Measurements from ENCODE around the gene KLK15. TPM values are rescaled to one million over a fixed set of nuclear protein-coding genes. Genes with fewer than 3 reads are reported as not detected.

KLK15 gene
- total and polyA plus RNA-seq, 2 of the 4 experiments (the other 2 are of a cell fraction) = not detected

DNA sequence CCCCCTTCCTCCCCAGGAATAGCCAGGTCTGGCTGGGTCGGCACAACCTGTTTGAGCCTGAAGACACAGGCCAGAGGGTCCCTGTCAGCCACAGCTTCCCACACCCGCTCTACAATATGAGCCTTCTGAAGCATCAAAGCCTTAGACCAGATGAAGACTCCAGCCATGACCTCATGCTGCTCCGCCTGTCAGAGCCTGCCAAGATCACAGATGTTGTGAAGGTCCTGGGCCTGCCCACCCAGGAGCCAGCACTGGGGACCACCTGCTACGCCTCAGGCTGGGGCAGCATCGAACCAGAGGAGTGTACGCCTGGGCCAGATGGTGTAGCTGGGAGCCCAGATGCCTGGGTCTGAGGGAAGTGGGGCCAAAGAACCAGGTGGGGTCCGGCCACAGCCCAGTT is 43.1 kb upstream of the KLK15 start:
- H4K20me1 ChIP-seq (ENCODE audit: insufficient read depth, low read length) = no peaks in the 10 kb centered on the region
- no peak overlapping the region for H2AK9ac ChIP-seq (replicated peaks; ENCODE audit: low read depth, low read length, poor library complexity)
- no peaks in the 10 kb centered on the region for H3K79me1 ChIP-seq (ENCODE audit: low read depth in 1 of 2, low read length in 2 of 2)
- CTCF ChIA-PET = no interaction called here
- no peaks in the 10 kb centered on the region for H3K9me1 ChIP-seq (ENCODE audit: insufficient read depth, low read length)
- no peak overlapping the region for H2BK5ac ChIP-seq (ENCODE audit: low read depth, low read length, poor library complexity, severe bottlenecking)
- no peak overlapping the region for H3K18ac ChIP-seq (ENCODE audit: low read depth, low read length)
- H3K4ac ChIP-seq (ENCODE audit: low read depth, low read length) = no peak overlapping the region
- H3K9me3 ChIP-seq (ENCODE audit: control insufficient read depth, insufficient read depth, low read length) = no peaks in the 10 kb centered on the region
- no peak overlapping the region for H3K14ac ChIP-seq (replicated peaks; ENCODE audit: low read depth, low read length)
- H3K27ac ChIP-seq (ENCODE audit: insufficient read depth, low read length) = no peak overlapping the region
- H3K9ac ChIP-seq (ENCODE audit: low read depth, low read length) = no peak overlapping the region
- no peak overlapping the region for H3K4me3 ChIP-seq (ENCODE audit: insufficient read depth, low read depth, low read length)
- dilution Hi-C loops (cut with HindIII; ENCODE audit: low sequenced_read_pairs, unreplicated experiment) = no loop called here
- H3K56ac ChIP-seq (ENCODE audit: extremely low read depth, insufficient read depth, low read length) = no peak overlapping the region
- H2BK20ac ChIP-seq (ENCODE audit: low read depth, low read length) = no peak overlapping the region
- no TSS peak for BruUV-seq (replicated peaks)
- H4K5ac ChIP-seq (ENCODE audit: low read depth, low read length) = no peak overlapping the region
- peaks cover 2% of the 10 kb centered on the region for H3K27me3 ChIP-seq (ENCODE audit: control insufficient read depth, insufficient read depth, low read length)
- POLR2A ChIA-PET (ENCODE audit: unreplicated experiment) = no interaction called here
- no peak overlapping the region for H3K23ac ChIP-seq (ENCODE audit: low read depth, low read length)
- H2AFZ ChIP-seq (replicated peaks; ENCODE audit: low read length, poor library complexity) = no peak overlapping the region
- intact Hi-C loops (cut with micrococcal nuclease) = no loop called here
- in situ Hi-C loops (cut with MboI; ENCODE audit: low sequenced_read_pairs) = no loop called here
- WGBS, 2 experiments (ENCODE audit: extremely low coverage in 2 of 2, insufficient read length in 1 of 2) = 32% methylated on average over 2 of the region's 7 CpGs; no CpG with 5 or more reads in 1 of the 2 experiments
- H4K91ac ChIP-seq (ENCODE audit: insufficient read depth, low read depth, low read length) = no peak overlapping the region
- H2BK15ac ChIP-seq (ENCODE audit: low read depth, low read length) = no peak overlapping the region
- TF ChIP-seq MAZ (IDR thresholded peaks at IDR 0.05; ENCODE audit: borderline replicate concordance, low read depth, low read length) = no peak
- TF ChIP-seq, protein P1, sequence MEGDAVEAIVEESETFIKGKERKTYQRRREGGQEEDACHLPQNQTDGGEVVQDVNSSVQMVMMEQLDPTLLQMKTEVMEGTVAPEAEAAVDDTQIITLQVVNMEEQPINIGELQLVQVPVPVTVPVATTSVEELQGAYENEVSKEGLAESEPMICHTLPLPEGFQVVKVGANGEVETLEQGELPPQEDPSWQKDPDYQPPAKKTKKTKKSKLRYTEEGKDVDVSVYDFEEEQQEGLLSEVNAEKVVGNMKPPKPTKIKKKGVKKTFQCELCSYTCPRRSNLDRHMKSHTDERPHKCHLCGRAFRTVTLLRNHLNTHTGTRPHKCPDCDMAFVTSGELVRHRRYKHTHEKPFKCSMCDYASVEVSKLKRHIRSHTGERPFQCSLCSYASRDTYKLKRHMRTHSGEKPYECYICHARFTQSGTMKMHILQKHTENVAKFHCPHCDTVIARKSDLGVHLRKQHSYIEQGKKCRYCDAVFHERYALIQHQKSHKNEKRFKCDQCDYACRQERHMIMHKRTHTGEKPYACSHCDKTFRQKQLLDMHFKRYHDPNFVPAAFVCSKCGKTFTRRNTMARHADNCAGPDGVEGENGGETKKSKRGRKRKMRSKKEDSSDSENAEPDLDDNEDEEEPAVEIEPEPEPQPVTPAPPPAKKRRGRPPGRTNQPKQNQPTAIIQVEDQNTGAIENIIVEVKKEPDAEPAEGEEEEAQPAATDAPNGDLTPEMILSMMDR (conservative IDR thresholded peaks at IDR 0.05; ENCODE audit: low read depth, low read length) = no peak
- TF ChIP-seq MXI1 (IDR thresholded peaks at IDR 0.05; ENCODE audit: borderline replicate concordance, low read depth, low read length) = no peak
- TF ChIP-seq NFE2L2 (IDR thresholded peaks at IDR 0.05; ENCODE audit: low read depth, low read length) = no peak
- no peak for TF ChIP-seq RCOR1 (IDR thresholded peaks at IDR 0.05; ENCODE audit: insufficient replicate concordance, low read length)
- TF ChIP-seq RFX5 (IDR thresholded peaks at IDR 0.05; ENCODE audit: low read depth, low read length) = no peak
- TF ChIP-seq FOS (IDR thresholded peaks at IDR 0.05; ENCODE audit: low read depth, low read length) = no peak
- TF ChIP-seq CHD1 (IDR thresholded peaks at IDR 0.05; ENCODE audit: low read depth, low read length) = no peak
- TF ChIP-seq, protein P2, sequence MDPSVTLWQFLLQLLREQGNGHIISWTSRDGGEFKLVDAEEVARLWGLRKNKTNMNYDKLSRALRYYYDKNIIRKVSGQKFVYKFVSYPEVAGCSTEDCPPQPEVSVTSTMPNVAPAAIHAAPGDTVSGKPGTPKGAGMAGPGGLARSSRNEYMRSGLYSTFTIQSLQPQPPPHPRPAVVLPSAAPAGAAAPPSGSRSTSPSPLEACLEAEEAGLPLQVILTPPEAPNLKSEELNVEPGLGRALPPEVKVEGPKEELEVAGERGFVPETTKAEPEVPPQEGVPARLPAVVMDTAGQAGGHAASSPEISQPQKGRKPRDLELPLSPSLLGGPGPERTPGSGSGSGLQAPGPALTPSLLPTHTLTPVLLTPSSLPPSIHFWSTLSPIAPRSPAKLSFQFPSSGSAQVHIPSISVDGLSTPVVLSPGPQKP (IDR thresholded peaks at IDR 0.05; ENCODE audit: borderline replicate concordance, low read depth, low read length) = no peak
- no peak for TF ChIP-seq RAD21 (IDR thresholded peaks at IDR 0.05; ENCODE audit: low read length)
- no peak for TF ChIP-seq BHLHE40 (IDR thresholded peaks at IDR 0.05; ENCODE audit: low read depth, low read length)
- TF ChIP-seq, protein P3, sequence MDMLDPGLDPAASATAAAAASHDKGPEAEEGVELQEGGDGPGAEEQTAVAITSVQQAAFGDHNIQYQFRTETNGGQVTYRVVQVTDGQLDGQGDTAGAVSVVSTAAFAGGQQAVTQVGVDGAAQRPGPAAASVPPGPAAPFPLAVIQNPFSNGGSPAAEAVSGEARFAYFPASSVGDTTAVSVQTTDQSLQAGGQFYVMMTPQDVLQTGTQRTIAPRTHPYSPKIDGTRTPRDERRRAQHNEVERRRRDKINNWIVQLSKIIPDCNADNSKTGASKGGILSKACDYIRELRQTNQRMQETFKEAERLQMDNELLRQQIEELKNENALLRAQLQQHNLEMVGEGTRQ (IDR thresholded peaks at IDR 0.05; ENCODE audit: low read depth, low read length) = no peak
- TF ChIP-seq POLR2A (IDR thresholded peaks at IDR 0.05; ENCODE audit: low read depth, low read length) = no peak
- no peak for TF ChIP-seq MAFK (IDR thresholded peaks at IDR 0.05; ENCODE audit: low read depth, low read length)
- no peak overlapping the region for H3K4me2 ChIP-seq (ENCODE audit: low read depth, low read length)
- DNase-seq (no peak), ATAC-seq (ENCODE audit: low read depth) (no peak)
- no peak overlapping the region for H2BK120ac ChIP-seq (ENCODE audit: low read depth, low read length)
- no peak overlapping the region for H2AK5ac ChIP-seq (ENCODE audit: low read depth, low read length)
- H3K4me1 ChIP-seq (ENCODE audit: control insufficient read depth, insufficient read depth, low read length) = no peaks in the 10 kb centered on the region
- no peaks in the 10 kb centered on the region for H3K36me3 ChIP-seq (ENCODE audit: control insufficient read depth, insufficient read depth, low read length)
- no peak overlapping the region for H4K8ac ChIP-seq (ENCODE audit: low read depth in 2 of 2, low read length in 2 of 2)

All from IMR-90 (cell line).